ENCODE data around the gene HOXA2. TPM values are rescaled to one million over a fixed set of nuclear protein-coding genes. Genes with fewer than 3 reads are reported as not detected.

HOXA2 gene
- total RNA-seq, 4 donors from 2014 or later: 0.34 to 4.2 (median 1.9) TPM

DNA sequence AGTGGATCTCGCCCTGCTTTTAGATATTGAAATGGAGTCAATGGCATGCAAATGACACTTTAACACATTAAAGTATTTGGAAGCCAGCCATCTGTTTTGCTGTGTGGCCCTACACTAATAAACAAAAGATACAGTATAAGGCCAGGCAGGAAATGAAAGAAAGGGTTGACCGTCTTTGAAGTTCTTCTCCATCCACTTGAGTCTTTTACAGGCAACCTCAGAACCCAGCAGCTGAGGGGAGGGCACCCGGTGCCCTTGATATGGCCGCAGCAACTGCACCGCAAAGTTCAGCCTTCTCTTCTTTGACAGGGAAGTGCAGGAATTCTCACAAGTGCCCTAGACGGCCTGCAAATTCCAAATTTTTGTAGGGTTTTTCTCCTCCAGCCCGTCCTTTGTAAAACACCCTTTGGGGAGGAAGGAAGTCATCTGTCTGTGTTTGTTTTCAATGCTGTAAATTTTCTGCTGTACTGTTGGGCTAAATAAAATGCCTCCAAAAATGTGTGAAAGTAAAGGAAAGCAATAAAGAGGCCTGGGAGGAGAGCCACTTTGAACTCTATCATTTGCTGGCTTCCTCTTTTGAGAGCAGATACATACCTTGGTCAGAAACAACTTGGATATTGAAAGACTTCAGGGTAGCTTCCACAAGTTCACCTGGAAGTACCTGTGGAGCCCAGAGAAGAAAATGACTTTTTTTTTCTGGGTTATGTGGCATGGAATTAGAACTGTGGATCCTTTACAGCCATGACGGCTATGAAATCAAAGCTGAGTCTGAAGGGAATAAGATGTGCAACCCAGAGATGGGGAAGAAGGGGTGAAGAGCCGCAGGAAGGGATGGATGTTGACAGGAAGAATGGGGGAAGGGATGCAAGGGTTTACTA, 10.3 kb downstream of the HOXA2 start:
- no peak for DNase-seq (ENCODE audit: low spot score in 2 of 2)
- Histone ChIP-seq H3K36me3 (no peaks in the 10 kb centered on the region), H3K27ac (no peak overlapping the region), H3K4me1 (peaks cover 17% of the 10 kb centered on the region), H3K27me3 (peaks cover 26% of the 10 kb centered on the region), H3K4me3 (no peak overlapping the region), H3K9me3 (no peaks in the 10 kb centered on the region)
- TF ChIP-seq POLR2AphosphoS5 (IDR thresholded peaks at IDR 0.05): no peak
- TF ChIP-seq POLR2A (IDR thresholded peaks at IDR 0.05): no peak
- no peak for TF ChIP-seq EP300 (IDR thresholded peaks at IDR 0.05)
- TF ChIP-seq, protein P1, sequence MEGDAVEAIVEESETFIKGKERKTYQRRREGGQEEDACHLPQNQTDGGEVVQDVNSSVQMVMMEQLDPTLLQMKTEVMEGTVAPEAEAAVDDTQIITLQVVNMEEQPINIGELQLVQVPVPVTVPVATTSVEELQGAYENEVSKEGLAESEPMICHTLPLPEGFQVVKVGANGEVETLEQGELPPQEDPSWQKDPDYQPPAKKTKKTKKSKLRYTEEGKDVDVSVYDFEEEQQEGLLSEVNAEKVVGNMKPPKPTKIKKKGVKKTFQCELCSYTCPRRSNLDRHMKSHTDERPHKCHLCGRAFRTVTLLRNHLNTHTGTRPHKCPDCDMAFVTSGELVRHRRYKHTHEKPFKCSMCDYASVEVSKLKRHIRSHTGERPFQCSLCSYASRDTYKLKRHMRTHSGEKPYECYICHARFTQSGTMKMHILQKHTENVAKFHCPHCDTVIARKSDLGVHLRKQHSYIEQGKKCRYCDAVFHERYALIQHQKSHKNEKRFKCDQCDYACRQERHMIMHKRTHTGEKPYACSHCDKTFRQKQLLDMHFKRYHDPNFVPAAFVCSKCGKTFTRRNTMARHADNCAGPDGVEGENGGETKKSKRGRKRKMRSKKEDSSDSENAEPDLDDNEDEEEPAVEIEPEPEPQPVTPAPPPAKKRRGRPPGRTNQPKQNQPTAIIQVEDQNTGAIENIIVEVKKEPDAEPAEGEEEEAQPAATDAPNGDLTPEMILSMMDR (IDR thresholded peaks at IDR 0.05): no peak
- 86% methylated on average over 9 of the region's 9 CpGs for WGBS

DNA sequence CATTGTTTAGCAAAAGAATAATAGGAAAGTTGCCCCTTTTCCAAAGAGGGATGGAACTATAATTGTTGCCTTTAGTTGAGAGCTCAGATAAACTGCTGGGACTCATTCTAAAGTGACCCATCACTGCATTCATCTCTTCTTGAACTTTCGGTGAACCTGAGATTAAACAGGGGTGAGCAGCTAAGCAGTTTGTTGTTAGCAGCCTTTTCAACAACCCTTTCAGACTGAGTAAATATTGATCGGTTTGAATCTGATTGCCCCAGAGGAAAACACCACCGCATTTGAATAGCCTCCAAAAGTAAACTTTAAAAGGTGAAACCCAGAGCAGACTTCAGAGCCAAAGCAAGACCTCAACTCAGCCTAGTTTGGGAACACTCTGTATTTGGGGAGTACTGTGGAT, 11.4 kb downstream of the HOXA2 start:
- Histone ChIP-seq H3K27ac (no peak overlapping the region), H3K27me3 (peaks cover 32% of the 10 kb centered on the region), H3K36me3 (no peaks in the 10 kb centered on the region), H3K9me3 (no peaks in the 10 kb centered on the region), H3K4me3 (no peak overlapping the region), H3K4me1 (peaks cover 15% of the 10 kb centered on the region)
- no peak for TF ChIP-seq EP300 (IDR thresholded peaks at IDR 0.05)
- TF ChIP-seq, protein P1 (IDR thresholded peaks at IDR 0.05): no peak
- no peak for TF ChIP-seq POLR2AphosphoS5 (IDR thresholded peaks at IDR 0.05)
- no peak for TF ChIP-seq POLR2A (IDR thresholded peaks at IDR 0.05)
- no peak for DNase-seq (ENCODE audit: low spot score in 2 of 2)
- 77% methylated on average over 3 of the region's 3 CpGs for WGBS

DNA sequence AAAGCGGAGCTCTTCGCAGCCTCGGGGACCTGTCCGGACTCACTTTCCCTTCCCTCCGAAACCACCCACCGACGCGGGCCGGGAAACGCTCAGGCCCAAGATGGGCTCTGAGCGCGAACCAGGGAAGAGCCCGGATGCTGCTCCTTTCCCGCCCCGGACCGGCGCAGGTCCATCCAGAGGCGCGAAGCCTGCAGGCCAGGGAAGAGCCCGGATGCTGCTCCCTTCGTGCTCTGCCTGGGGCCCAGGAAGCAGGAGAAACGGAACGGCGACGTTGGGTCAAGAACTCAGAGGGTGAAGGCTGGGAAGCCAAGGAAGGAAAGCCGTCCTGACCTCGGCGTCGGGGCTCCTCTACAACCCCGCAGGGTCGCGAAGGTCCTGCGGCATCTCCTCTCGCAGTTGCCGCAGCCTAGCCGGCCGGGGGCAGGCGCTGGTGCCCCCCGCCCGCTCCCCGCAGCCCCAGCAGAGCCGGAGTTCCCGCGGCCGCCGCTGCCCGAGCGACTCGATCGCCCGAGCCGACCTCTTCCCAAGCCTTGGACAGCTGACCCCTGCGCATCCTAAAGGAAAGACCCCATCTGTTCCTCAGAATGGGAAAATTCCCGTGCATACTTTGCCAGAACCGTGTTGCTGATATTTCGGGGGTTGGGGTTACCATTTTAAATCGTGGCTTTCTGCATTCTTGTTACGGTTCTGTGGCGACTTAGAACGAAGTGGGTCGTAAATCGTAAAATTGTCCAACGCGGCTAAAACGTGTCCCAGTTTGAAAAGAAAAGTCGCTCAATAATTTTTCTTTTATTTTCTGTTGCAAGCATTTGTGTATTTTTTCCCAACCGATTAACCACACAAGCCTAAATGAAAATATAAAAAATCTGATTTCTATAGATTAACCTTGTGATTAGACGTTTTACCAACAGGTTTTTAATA, 14.2 kb downstream of the HOXA2 start:
- H3K9me3 ChIP-seq: no peaks in the 10 kb centered on the region
- no peak overlapping the region for H3K27ac ChIP-seq
- 23% methylated on average over 56 of the region's 68 CpGs for WGBS
- H3K4me1 ChIP-seq: peaks cover 3% of the 10 kb centered on the region
- peak overlapping the region; percentile 28 for H3K4me3 ChIP-seq
- no peak for DNase-seq (ENCODE audit: low spot score in 2 of 2)
- peaks cover 32% of the 10 kb centered on the region for H3K27me3 ChIP-seq
- no peaks in the 10 kb centered on the region for H3K36me3 ChIP-seq
- TF ChIP-seq, protein P1 (IDR thresholded peaks at IDR 0.05): no peak
- TF ChIP-seq POLR2AphosphoS5 (IDR thresholded peaks at IDR 0.05) (no peak), EP300 (IDR thresholded peaks at IDR 0.05) (no peak), POLR2A (IDR thresholded peaks at IDR 0.05) (no peak)

DNA sequence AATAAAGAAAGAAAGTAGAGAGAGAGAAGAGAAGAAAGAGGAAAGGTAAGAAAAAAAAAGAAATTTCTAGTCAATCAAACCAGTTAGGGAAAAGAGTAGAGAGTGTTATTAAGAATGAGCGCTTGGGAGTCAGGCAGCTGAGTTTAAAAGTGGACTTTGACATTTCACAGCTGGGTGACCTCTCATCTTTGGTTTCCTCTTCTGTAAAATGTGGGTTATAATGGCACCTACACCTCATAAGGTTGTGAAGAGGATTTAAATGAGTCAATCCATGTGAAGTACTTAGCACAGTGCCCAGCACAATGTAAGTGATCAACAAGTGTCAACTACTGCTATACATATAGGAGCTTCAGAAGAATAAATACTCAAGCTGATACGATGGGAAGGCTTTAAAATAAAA, 18.8 kb downstream of the HOXA2 start:
- H3K27ac ChIP-seq: no peak overlapping the region

More for the DNA sequence above, 18.8 kb downstream of the HOXA2 start:
- 88% methylated on average over 2 of the region's 2 CpGs for WGBS
- DNase-seq (ENCODE audit: low spot score in 2 of 2): no peak
- H3K4me3 ChIP-seq: no peak overlapping the region
- H3K4me1 ChIP-seq: peaks cover 3% of the 10 kb centered on the region
- peaks cover 20% of the 10 kb centered on the region for H3K27me3 ChIP-seq
- TF ChIP-seq EP300 (IDR thresholded peaks at IDR 0.05): no peak
- TF ChIP-seq POLR2A (IDR thresholded peaks at IDR 0.05): no peak
- TF ChIP-seq, protein P1 (IDR thresholded peaks at IDR 0.05): no peak
- TF ChIP-seq POLR2AphosphoS5 (IDR thresholded peaks at IDR 0.05): no peak
- H3K36me3 ChIP-seq: no peaks in the 10 kb centered on the region
- H3K9me3 ChIP-seq: no peaks in the 10 kb centered on the region

Measured in suprapubic skin (tissue), 4 donors.